Spleen (tissue), 7 donors: ENCODE measurements around the gene F2RL1.

ENCODE experiments used
- CTCF ChIP-seq, 11 experiments: fragments of 200-600 bp in 7 of 11; fragments of 450-650 bp in 4 of 11; sonication (generic) in 4 of 11; IDR thresholded peaks in 8 of 11; conservative IDR thresholded peaks in 3 of 11; 1 replicate in 7 of 11; 2 replicates in 4 of 11; pipeline versions ENCODE4 v1.4.0 to v1.8.0; 2016 to 2021; ENCODE audit warnings: antibody characterized with exemption in 11 of 11, inconsistent platforms in 4 of 11, mild to moderate bottlenecking in 1 of 11
- POLR2A ChIP-seq, 3 donors: fragments of 450-650 bp; IDR thresholded peaks; one replicate each; pipeline ENCODE4 v1.5.1; 2017; ENCODE audit warnings: antibody characterized with exemption in 3 of 3, mild to moderate bottlenecking in 1 of 3
- POLR2AphosphoS5 ChIP-seq, 3 donors: sonication (generic); formaldehyde crosslinking; IDR thresholded peaks; one replicate each; pipeline ENCODE4 v1.5.1; 2017; ENCODE audit warnings: antibody characterized with exemption in 3 of 3
- donor health status: DM: no; HTN: no; CAD: no; lungs with moderate emphysema.
- donor health status: DM: no; HTN: no; CAD: no.
- donor health status: DM: no; HTN: no; CAD: no.

GRCh38 chr5:76771705-76772405 lies 47.0 kb upstream of the F2RL1 start:
- TF ChIP-seq CTCF (IDR thresholded peaks at IDR 0.05 in 8 of 11, conservative IDR thresholded peaks at IDR 0.05 in 3 of 11): no peak
- no peak for TF ChIP-seq POLR2A (IDR thresholded peaks at IDR 0.05)
- TF ChIP-seq POLR2AphosphoS5 (IDR thresholded peaks at IDR 0.05): no peak
